ENCODE measurements around the gene EXOC6B. TPM values are rescaled to one million over a fixed set of nuclear protein-coding genes. Genes with fewer than 3 reads are reported as not detected.
A peak's percentile ranks its signal among the peaks of the same experiment; 100 is the strongest.

Gene EXOC6B
- total RNA-seq, 1 donor from 2014 or later: 104 TPM

- Mint-ChIP-seq H3K4me3 (no peak overlapping the region), H3K27me3 (ENCODE audit: low read depth) (no peaks in the 10 kb centered on the region), H3K4me1 (peaks cover 21% of the 10 kb centered on the region), H3K9me3 (peaks cover 20% of the 10 kb centered on the region), H3K27ac (peak overlapping the region; percentile 60), H3K36me3 (peaks cover 12% of the 10 kb centered on the region)
- TF ChIP-seq CTCF (IDR thresholded peaks at IDR 0.05; ENCODE audit: unreplicated experiment): no peak
- DNase-seq (ENCODE audit: low spot score in 2 of 2, unreplicated experiment in 2 of 2): no peak
Observed at GRCh38 chr2:72165792-72166191, 660.0 kb downstream of the EXOC6B start.

GRCh38 chr2:72162574-72162973, 663.3 kb downstream of the EXOC6B start:
- no peak overlapping the region for H3K27ac Mint-ChIP-seq
- DNase-seq (ENCODE audit: low spot score in 2 of 2, unreplicated experiment in 2 of 2): no peak
- H3K9me3 Mint-ChIP-seq: peaks cover 5% of the 10 kb centered on the region
- peaks cover 42% of the 10 kb centered on the region for H3K4me1 Mint-ChIP-seq
- no peak overlapping the region for H3K4me3 Mint-ChIP-seq
- H3K27me3 Mint-ChIP-seq (ENCODE audit: low read depth): no peaks in the 10 kb centered on the region
- H3K36me3 Mint-ChIP-seq: no peaks in the 10 kb centered on the region
- no peak for TF ChIP-seq CTCF (IDR thresholded peaks at IDR 0.05; ENCODE audit: unreplicated experiment)

DNA sequence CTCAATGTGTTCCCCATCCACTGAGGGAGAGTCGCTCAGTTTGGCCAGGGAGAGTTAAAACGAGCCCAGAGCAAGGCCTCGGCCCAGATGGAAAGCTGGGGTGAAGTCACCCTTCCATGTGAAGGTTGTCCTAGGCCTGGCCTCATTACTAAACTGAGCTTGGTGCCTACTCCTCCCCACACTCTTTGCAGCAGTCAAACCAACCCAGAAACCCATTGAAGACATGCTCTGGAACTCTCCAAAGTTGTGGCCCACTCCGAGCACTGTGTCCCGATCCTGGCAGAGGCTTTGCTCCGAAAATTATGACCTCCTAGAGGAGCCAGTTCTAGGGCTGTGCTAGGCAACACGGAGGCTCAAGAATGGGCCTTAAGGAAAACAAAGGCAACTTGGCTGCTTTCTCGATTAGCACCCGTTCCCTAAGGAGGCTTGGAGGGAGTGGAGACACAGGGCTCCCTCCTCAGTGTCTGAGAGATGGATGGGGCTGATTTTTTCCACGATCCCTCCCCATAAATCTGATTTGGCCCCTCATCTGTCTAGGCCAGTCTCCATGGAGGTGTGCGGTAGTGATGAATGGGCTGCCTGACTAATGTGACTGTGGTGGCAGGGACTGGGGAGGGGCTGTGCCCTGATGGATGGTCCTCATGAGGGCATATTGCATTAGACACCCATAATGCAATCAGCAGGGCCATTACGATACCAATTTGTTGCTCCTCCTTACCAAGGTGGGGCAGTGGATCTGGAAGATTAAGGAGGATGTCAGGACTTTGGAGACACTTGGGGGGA, 666.4 kb downstream of the EXOC6B start:
- Mint-ChIP-seq H3K27me3 (ENCODE audit: low read depth) (no peaks in the 10 kb centered on the region), H3K27ac (peak overlapping the region; percentile 70), H3K36me3 (no peaks in the 10 kb centered on the region), H3K9me3 (no peaks in the 10 kb centered on the region), H3K4me3 (no peak overlapping the region), H3K4me1 (peaks cover 51% of the 10 kb centered on the region)
- TF ChIP-seq CTCF (IDR thresholded peaks at IDR 0.05; ENCODE audit: unreplicated experiment): no peak
- no peak for DNase-seq (ENCODE audit: low spot score in 2 of 2, unreplicated experiment in 2 of 2)

GRCh38 chr2:72157871-72158771, 667.7 kb downstream of the EXOC6B start:
- H3K27ac Mint-ChIP-seq: peak overlapping the region; percentile 17
- no peak for TF ChIP-seq CTCF (IDR thresholded peaks at IDR 0.05; ENCODE audit: unreplicated experiment)
- no peak for DNase-seq (ENCODE audit: low spot score in 2 of 2, unreplicated experiment in 2 of 2)
- H3K36me3 Mint-ChIP-seq: no peaks in the 10 kb centered on the region
- H3K9me3 Mint-ChIP-seq: no peaks in the 10 kb centered on the region
- no peak overlapping the region for H3K4me3 Mint-ChIP-seq
- H3K4me1 Mint-ChIP-seq: peaks cover 61% of the 10 kb centered on the region
- no peaks in the 10 kb centered on the region for H3K27me3 Mint-ChIP-seq (ENCODE audit: low read depth)

DNA sequence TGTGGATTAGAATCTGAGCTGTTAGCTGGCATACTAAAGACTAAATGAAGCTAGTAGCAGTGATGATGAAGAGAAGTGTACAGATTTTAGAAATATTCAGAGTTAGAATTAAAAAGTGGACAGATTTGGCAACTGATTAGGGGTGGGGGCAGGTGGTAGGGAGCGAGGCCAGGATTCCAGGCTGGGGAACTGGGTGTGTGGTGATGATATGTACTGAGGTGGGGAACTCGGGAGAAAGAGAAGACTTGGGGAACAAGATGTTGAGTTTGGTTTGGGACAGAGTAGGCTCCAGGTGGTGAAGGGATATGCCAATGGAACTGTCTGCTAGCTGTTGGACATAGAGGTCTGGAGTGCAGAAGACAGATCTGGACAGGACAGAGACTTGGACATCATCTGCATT, 669.0 kb downstream of the EXOC6B start:
- no peaks in the 10 kb centered on the region for H3K27me3 Mint-ChIP-seq (ENCODE audit: low read depth)
- no peak overlapping the region for H3K4me3 Mint-ChIP-seq
- no peaks in the 10 kb centered on the region for H3K36me3 Mint-ChIP-seq
- H3K27ac Mint-ChIP-seq: peak overlapping the region; percentile 15
- H3K9me3 Mint-ChIP-seq: no peaks in the 10 kb centered on the region
- TF ChIP-seq CTCF (IDR thresholded peaks at IDR 0.05; ENCODE audit: unreplicated experiment): no peak
- DNase-seq (ENCODE audit: low spot score in 2 of 2, unreplicated experiment in 2 of 2): no peak
- peaks cover 70% of the 10 kb centered on the region for H3K4me1 Mint-ChIP-seq
